Measurements from ENCODE around the gene FAM107B.

DNA sequence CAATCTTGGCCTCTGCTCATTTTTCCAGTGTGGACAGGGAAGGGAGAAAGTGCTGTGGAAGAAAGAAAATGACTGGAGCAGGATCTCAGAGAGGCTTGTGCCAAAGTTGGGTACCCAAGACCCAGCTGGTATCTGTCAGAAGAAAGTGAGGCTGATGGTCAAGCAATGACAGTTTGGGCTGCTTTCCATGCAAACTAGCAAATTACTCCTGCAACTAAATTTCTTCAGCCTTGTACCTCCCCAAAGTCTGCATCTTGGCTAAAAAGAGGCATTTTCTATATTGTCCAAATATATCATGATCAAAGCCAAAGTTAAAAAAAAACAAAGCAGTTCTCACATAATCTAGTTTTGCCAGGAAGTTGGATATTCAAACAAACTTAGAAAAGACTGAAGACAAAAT is 235.5 kb downstream of the FAM107B start:
- TF ChIP-seq, protein P1, sequence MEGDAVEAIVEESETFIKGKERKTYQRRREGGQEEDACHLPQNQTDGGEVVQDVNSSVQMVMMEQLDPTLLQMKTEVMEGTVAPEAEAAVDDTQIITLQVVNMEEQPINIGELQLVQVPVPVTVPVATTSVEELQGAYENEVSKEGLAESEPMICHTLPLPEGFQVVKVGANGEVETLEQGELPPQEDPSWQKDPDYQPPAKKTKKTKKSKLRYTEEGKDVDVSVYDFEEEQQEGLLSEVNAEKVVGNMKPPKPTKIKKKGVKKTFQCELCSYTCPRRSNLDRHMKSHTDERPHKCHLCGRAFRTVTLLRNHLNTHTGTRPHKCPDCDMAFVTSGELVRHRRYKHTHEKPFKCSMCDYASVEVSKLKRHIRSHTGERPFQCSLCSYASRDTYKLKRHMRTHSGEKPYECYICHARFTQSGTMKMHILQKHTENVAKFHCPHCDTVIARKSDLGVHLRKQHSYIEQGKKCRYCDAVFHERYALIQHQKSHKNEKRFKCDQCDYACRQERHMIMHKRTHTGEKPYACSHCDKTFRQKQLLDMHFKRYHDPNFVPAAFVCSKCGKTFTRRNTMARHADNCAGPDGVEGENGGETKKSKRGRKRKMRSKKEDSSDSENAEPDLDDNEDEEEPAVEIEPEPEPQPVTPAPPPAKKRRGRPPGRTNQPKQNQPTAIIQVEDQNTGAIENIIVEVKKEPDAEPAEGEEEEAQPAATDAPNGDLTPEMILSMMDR (IDR thresholded peaks at IDR 0.05): no peak
- TF ChIP-seq POLR2A (IDR thresholded peaks at IDR 0.05): no peak

All from adrenal gland (tissue), 5 donors.